Measurements from ENCODE around the gene MSL2. TPM values are rescaled to one million over a fixed set of nuclear protein-coding genes. Genes with fewer than 3 reads are reported as not detected.

MSL2 gene
- polyA plus RNA-seq, 1 of the 3 experiments (the other 2 are of a cell fraction) = 2.4 TPM

DNA sequence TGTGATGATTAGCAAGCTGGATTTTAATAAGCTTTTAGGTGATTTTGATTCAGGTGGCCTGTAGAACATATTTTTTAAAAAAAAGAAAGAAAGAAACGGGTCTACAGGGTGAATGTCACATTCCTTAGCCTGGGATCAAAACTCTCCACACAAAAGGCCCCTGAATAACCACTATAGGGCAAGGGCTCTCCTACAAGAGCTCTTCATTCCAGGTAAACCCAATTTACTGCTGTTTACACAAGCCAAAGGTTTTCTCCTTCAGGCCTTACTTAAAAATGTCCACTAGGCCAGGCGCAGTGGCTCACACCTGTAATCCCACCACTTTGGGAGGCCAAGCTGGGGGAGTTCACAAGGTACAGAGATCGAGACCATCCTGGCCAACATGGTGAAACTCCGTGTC lies 8.3 kb downstream of the MSL2 start:
- H3K36me3 ChIP-seq (replicated peaks in 1 of 2; ENCODE audit: control insufficient read depth in 1 of 2, insufficient read depth in 2 of 2, low read length in 1 of 2) = peaks cover 0 to 9% of the 10 kb centered on the region in 2 experiments
- no peak overlapping the region for H3K4me3 ChIP-seq (ENCODE audit: low read depth in 2 of 2, low read length in 1 of 2)
- no peak for TF ChIP-seq FOSL2 (IDR thresholded peaks at IDR 0.05; ENCODE audit: borderline replicate concordance, low read depth)
- H3F3A ChIP-seq (replicated peaks; ENCODE audit: insufficient read depth) = peaks cover 4% of the 10 kb centered on the region
- no peaks in the 10 kb centered on the region for H3K9me2 ChIP-seq
- 98% methylated on average over 4 of the region's 4 CpGs for WGBS (ENCODE audit: low lambda C conversion rate)
- no peak for DNase-seq
- H3K9ac ChIP-seq = no peak overlapping the region
- H3K4me2 ChIP-seq = no peak overlapping the region
- H3K27ac ChIP-seq (ENCODE audit: low read depth in 2 of 2, low read length in 1 of 2) = no peak overlapping the region
- H3K27me3 ChIP-seq (ENCODE audit: insufficient read depth) = no peaks in the 10 kb centered on the region
- POLR2A ChIA-PET = no interaction called here
- peaks cover 100% of the 10 kb centered on the region for H4K20me1 ChIP-seq (ENCODE audit: insufficient read depth)
- no peaks in the 10 kb centered on the region for H3K9me3 ChIP-seq
- CTCF ChIA-PET = no interaction called here
- H3K79me2 ChIP-seq (ENCODE audit: insufficient read depth) = peaks cover 100% of the 10 kb centered on the region
- peaks cover 7 to 12% of the 10 kb centered on the region in 2 experiments; a peak in 3 of 4 replicates for H3K4me1 ChIP-seq (ENCODE audit: control insufficient read depth in 1 of 2, insufficient read depth in 2 of 2, low read depth in 1 of 2, low read length in 1 of 2)
- H2AFZ ChIP-seq (ENCODE audit: low read depth) = no peak overlapping the region

DNA sequence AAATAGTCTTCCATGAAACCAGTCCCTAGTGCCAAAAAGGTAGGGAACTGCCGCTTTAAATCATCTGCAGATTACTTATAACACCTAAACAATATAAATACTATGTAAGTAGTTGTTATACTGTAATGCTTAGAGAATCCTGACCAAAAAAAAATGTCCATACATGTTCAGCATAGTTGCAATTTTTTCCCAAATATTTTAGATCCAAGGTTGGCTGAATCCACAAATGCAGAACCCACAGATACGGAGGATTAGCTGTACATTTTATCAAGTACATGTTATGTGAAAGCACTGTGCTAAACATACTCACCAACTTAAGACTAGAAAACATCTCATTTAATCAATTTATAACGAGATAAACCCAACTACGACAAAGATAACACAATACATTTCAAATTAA lies 9.3 kb downstream of the MSL2 start:
- Histone ChIP-seq H3K9me2 (no peaks in the 10 kb centered on the region), H3F3A (replicated peaks; ENCODE audit: insufficient read depth) (peaks cover 4% of the 10 kb centered on the region), H3K4me3 (ENCODE audit: low read depth in 2 of 2, low read length in 1 of 2) (no peak overlapping the region), H3K4me2 (no peak overlapping the region), H2AFZ (ENCODE audit: low read depth) (no peak overlapping the region), H3K4me1 (ENCODE audit: control insufficient read depth in 1 of 2, insufficient read depth in 2 of 2, low read depth in 1 of 2, low read length in 1 of 2) (peaks cover 4 to 5% of the 10 kb centered on the region in 2 experiments; a peak in 2 of 4 replicates), H3K36me3 (replicated peaks in 1 of 2; ENCODE audit: control insufficient read depth in 1 of 2, insufficient read depth in 2 of 2, low read length in 1 of 2) (peaks cover 0 to 3% of the 10 kb centered on the region in 2 experiments), H3K9me3 (no peaks in the 10 kb centered on the region), H3K27me3 (ENCODE audit: insufficient read depth) (no peaks in the 10 kb centered on the region), H4K20me1 (ENCODE audit: insufficient read depth) (peaks cover 100% of the 10 kb centered on the region), H3K9ac (no peak overlapping the region), H3K79me2 (ENCODE audit: insufficient read depth) (peaks cover 100% of the 10 kb centered on the region), H3K27ac (ENCODE audit: low read depth in 2 of 2, low read length in 1 of 2) (no peak overlapping the region)
- DNase-seq = no peak
- 82% methylated on average over 4 of the region's 4 CpGs for WGBS (ENCODE audit: low lambda C conversion rate)
- ChIA-PET CTCF (interaction anchor here (1.0 kb wide), 1 partner anchor 25 kb away, joined by 3 read pairs; no protein-coding TSS in a partner anchor), POLR2A (interaction anchor here (1.0 kb wide), 1 partner anchor 10 kb away, joined by 3 read pairs; the partner anchor contains the start of gene MSL2)
- TF ChIP-seq FOXJ3 (CRISPR knock-in tag; IDR thresholded peaks at IDR 0.05) (no peak), YY1 (IDR thresholded peaks at IDR 0.05; ENCODE audit: low read depth) (no peak), TCF12 (IDR thresholded peaks at IDR 0.05) (no peak), RCOR1 (IDR thresholded peaks at IDR 0.05; ENCODE audit: low read length) (no peak), SIN3A (IDR thresholded peaks at IDR 0.05; ENCODE audit: borderline replicate concordance, low read depth, low read length) (no peak)

DNA sequence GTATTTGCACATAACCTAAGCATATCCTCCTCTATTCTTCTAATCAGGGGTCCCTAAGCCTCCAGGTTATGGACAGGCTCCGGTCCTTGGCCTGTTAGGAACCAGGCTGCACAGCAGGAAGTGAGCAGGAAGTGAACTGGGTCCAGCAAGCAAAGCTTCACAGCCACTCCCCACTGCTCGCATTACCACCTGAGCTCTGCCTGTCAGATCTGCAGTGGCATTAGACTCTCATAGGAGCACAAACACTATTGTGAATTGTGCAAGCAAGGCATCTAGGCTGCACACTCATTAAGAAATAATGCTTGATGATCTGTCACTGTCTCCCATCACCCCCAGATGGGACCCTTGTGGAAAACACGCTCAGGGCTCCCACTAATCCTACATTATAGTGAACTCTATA lies 9.8 kb downstream of the MSL2 start:
- Histone ChIP-seq H4K20me1 (ENCODE audit: insufficient read depth) (peaks cover 99% of the 10 kb centered on the region), H3K4me3 (ENCODE audit: low read depth in 2 of 2, low read length in 1 of 2) (no peak overlapping the region), H3K4me2 (no peak overlapping the region), H3K27me3 (ENCODE audit: insufficient read depth) (no peaks in the 10 kb centered on the region), H3K36me3 (replicated peaks in 1 of 2; ENCODE audit: control insufficient read depth in 1 of 2, insufficient read depth in 2 of 2, low read length in 1 of 2) (no peaks in the 10 kb centered on the region), H3K79me2 (ENCODE audit: insufficient read depth) (peaks cover 100% of the 10 kb centered on the region), H3K9me2 (no peaks in the 10 kb centered on the region), H3K4me1 (ENCODE audit: control insufficient read depth in 1 of 2, insufficient read depth in 2 of 2, low read depth in 1 of 2, low read length in 1 of 2) (peaks cover under 1 to 5% of the 10 kb centered on the region in 2 experiments; a peak in 2 of 4 replicates), H3K9me3 (no peaks in the 10 kb centered on the region), H2AFZ (ENCODE audit: low read depth) (no peak overlapping the region), H3K9ac (no peak overlapping the region), H3K27ac (ENCODE audit: low read depth in 2 of 2, low read length in 1 of 2) (no peak overlapping the region), H3F3A (replicated peaks; ENCODE audit: insufficient read depth) (peaks cover 4% of the 10 kb centered on the region)
- TF ChIP-seq EZH2phosphoT487 (IDR thresholded peaks at IDR 0.05; ENCODE audit: borderline replicate concordance, low read depth) = no peak
- TF ChIP-seq TCF12 (IDR thresholded peaks at IDR 0.05) = no peak
- no peak for TF ChIP-seq MEF2A (IDR thresholded peaks at IDR 0.05; ENCODE audit: borderline replicate concordance, low read depth)
- TF ChIP-seq NRF1 (IDR thresholded peaks at IDR 0.05; ENCODE audit: low read depth, low read length) = no peak
- TF ChIP-seq FOSL2 (IDR thresholded peaks at IDR 0.05; ENCODE audit: borderline replicate concordance, low read depth) = no peak
- TF ChIP-seq EP300 (IDR thresholded peaks at IDR 0.05; ENCODE audit: borderline replicate concordance in 1 of 2, low read depth in 1 of 2, low read length in 1 of 2) = no peak
- TF ChIP-seq GATA2 (CRISPR knock-in tag; IDR thresholded peaks at IDR 0.05) = no peak
- TF ChIP-seq POLR2AphosphoS5 (IDR thresholded peaks at IDR 0.05; ENCODE audit: low read depth, low read length) = no peak
- no peak for TF ChIP-seq RXRA (IDR thresholded peaks at IDR 0.05; ENCODE audit: borderline replicate concordance, low read depth)
- TF ChIP-seq CHD2 (IDR thresholded peaks at IDR 0.05; ENCODE audit: low read length, partially characterized antibody) = no peak
- TF ChIP-seq SIN3A (IDR thresholded peaks at IDR 0.05; ENCODE audit: borderline replicate concordance, low read depth, low read length) = no peak
- TF ChIP-seq, protein P1, sequence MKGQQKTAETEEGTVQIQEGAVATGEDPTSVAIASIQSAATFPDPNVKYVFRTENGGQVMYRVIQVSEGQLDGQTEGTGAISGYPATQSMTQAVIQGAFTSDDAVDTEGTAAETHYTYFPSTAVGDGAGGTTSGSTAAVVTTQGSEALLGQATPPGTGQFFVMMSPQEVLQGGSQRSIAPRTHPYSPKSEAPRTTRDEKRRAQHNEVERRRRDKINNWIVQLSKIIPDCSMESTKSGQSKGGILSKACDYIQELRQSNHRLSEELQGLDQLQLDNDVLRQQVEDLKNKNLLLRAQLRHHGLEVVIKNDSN (IDR thresholded peaks at IDR 0.05; ENCODE audit: borderline replicate concordance, low read depth) = no peak
- TF ChIP-seq TAF1 (IDR thresholded peaks at IDR 0.05; ENCODE audit: borderline replicate concordance, low read depth, low read length) = no peak
- DNase-seq = no peak
- POLR2A ChIA-PET = interaction anchor here (1.0 kb wide), 1 partner anchor 10 kb away, joined by 3 read pairs; the partner anchor contains the start of gene MSL2
- 92% methylated on average over 3 of the region's 3 CpGs for WGBS (ENCODE audit: low lambda C conversion rate)
- CTCF ChIA-PET = interaction anchor here (1.0 kb wide), 1 partner anchor 25 kb away, joined by 3 read pairs; no protein-coding TSS in a partner anchor
